Keratinocyte (primary cell): ENCODE measurements around the gene ARMCX4. TPM values are rescaled to one million over a fixed set of nuclear protein-coding genes. Genes with fewer than 3 reads are reported as not detected.

Experiments
- DNase-seq: peaks from one replicate; pipeline ENCODE4 v3.0.0-alpha.2; 2011; ENCODE audit warnings: low read depth, missing footprints, low spot score
- FAIRE-seq: peaks from 2 replicates; lab custom pipeline; 2011; peaks lifted over from hg19 to GRCh38; lab: Jason Lieb, UNC
- H2AFZ ChIP-seq: 2 replicates; pipeline ENCODE4 v1.6.0; 2012; ENCODE audit warnings: low read length, control low read depth, inconsistent platforms; ENCODE audit not compliant: control insufficient read depth
- H3K27ac ChIP-seq: 2 replicates; pipeline ENCODE4 v1.5.1; 2011; ENCODE audit warnings: low read length; ENCODE audit not compliant: control insufficient read depth, insufficient read depth
- H3K27me3 ChIP-seq: 3 replicates; pipeline ENCODE4 v1.6.0; 2011; ENCODE audit warnings: low read length; ENCODE audit not compliant: control insufficient read depth, insufficient read depth; ENCODE audit errors: extremely low read depth
- H3K36me3 ChIP-seq, 2 experiments: 2 replicates in 1 of 2; 3 replicates in 1 of 2; pipeline ENCODE4 v1.5.1; 2011; ENCODE audit warnings: low read length in 2 of 2, mild to moderate bottlenecking in 1 of 2; ENCODE audit not compliant: control insufficient read depth in 2 of 2, insufficient read depth in 2 of 2; ENCODE audit errors: extremely low read depth in 1 of 2
- H3K4me1 ChIP-seq: 3 replicates; pipeline ENCODE4 v1.5.1; 2011; ENCODE audit warnings: low read length; ENCODE audit not compliant: control insufficient read depth, insufficient read depth; ENCODE audit errors: extremely low read depth
- H3K4me2 ChIP-seq: 3 replicates; pipeline ENCODE4 v1.6.0; 2011; ENCODE audit warnings: low read depth, low read length; ENCODE audit not compliant: control insufficient read depth, insufficient read depth; ENCODE audit errors: extremely low read depth
- H3K4me3 ChIP-seq, 3 experiments: fragments of 200-600 bp in 1 of 3; sonication (generic) in 1 of 3; 2 replicates in 2 of 3; 3 replicates in 1 of 3; pipeline ENCODE4 v1.5.1; 2011 to 2016; ENCODE audit warnings: low read length in 3 of 3, mild to moderate bottlenecking in 3 of 3, control low read depth in 2 of 3, inconsistent platforms in 1 of 3, low read depth in 1 of 3, mixed read lengths in 1 of 3, mixed run types in 1 of 3, moderate library complexity in 1 of 3; ENCODE audit not compliant: control insufficient read depth in 2 of 3, insufficient read depth in 2 of 3; ENCODE audit errors: extremely low read depth in 1 of 3
- H3K79me2 ChIP-seq: 2 replicates; pipeline ENCODE4 v1.6.0; 2012; ENCODE audit warnings: low read length; ENCODE audit not compliant: control insufficient read depth, insufficient read depth
- H3K9ac ChIP-seq: 3 replicates; pipeline ENCODE4 v1.6.0; 2011; ENCODE audit warnings: low read length; ENCODE audit not compliant: control insufficient read depth, insufficient read depth; ENCODE audit errors: extremely low read depth
- H3K9me1 ChIP-seq: 3 replicates; pipeline ENCODE4 v1.6.0; 2011; ENCODE audit warnings: low read length; ENCODE audit not compliant: control insufficient read depth, insufficient read depth; ENCODE audit errors: extremely low read depth
- H3K9me3 ChIP-seq: 2 replicates; pipeline ENCODE4 v1.5.1; 2012; ENCODE audit warnings: low read depth, low read length; ENCODE audit not compliant: control insufficient read depth
- H4K20me1 ChIP-seq: 3 replicates; pipeline ENCODE4 v1.6.0; 2011; ENCODE audit warnings: low read length; ENCODE audit not compliant: control insufficient read depth, insufficient read depth; ENCODE audit errors: extremely low read depth
- CTCF ChIP-seq, 3 experiments: IDR thresholded peaks in 1 of 3; conservative IDR thresholded peaks in 1 of 3; optimal IDR thresholded peaks in 1 of 3; 2 replicates in 2 of 3; 3 replicates in 1 of 3; pipeline versions ENCODE3 to v1.5.1; 2011; ENCODE audit warnings: low read length in 3 of 3, mild to moderate bottlenecking in 3 of 3, moderate library complexity in 2 of 3, control low read depth in 1 of 3, inconsistent platforms in 1 of 3; ENCODE audit not compliant: insufficient read depth in 2 of 3; ENCODE audit errors: extremely low read depth in 1 of 3
- EZH2 ChIP-seq: IDR thresholded peaks from one replicate; pipeline ENCODE4 v1.6.1; 2012; ENCODE audit warnings: inconsistent platforms, mild to moderate bottlenecking, low read length, moderate library complexity
- dilution Hi-C: fragments of 300-500 bp; cut with MboI; formaldehyde crosslinking; loops from one replicate; pipeline ENCODE4 v1.7.0; 2020; ENCODE audit warnings: low sequenced_read_pairs; ENCODE audit not compliant: extremely low pct_ligation_motif_present
- polyA plus RNA-seq, 5 experiments: library from polyadenylated mRNA; depleted of rRNA in 3 of 5; stranded (reverse) in 3 of 5; stranded (forward) in 1 of 5; unstranded in 1 of 5; fragments of >200 nt; gene quantifications; 1 replicate in 1 of 5; 2 replicates in 3 of 5; 3 replicates in 1 of 5; pipeline versions ENCODE4 v1.2.1 to v1.2.3, GENCODE V29; 2011 to 2012; ENCODE audit warnings: missing spikeins in 2 of 5, low read depth in 1 of 5, low replicate concordance in 1 of 5

The ARMCX4 gene
- polyA plus RNA-seq, 1 donor (not counting 4 experiments of a cell fraction or from before 2014, with no cell fraction given), result 0.34 TPM

GRCh38 chrX:101478366-101478765 is 6.9 kb upstream of the ARMCX4 start:
- Histone ChIP-seq H3K4me1 (no peaks in the 10 kb centered on the region), H4K20me1 (no peaks in the 10 kb centered on the region), H3K4me3 (no peak overlapping the region), H3K4me2 (no peak overlapping the region), H3K9me1 (no peaks in the 10 kb centered on the region), H3K27me3 (no peaks in the 10 kb centered on the region), H2AFZ (no peak overlapping the region), H3K9ac (no peak overlapping the region), H3K27ac (no peak overlapping the region), H3K9me3 (no peaks in the 10 kb centered on the region), H3K36me3 (no peaks in the 10 kb centered on the region), H3K79me2 (no peaks in the 10 kb centered on the region)
- no peak for DNase-seq
- dilution Hi-C loops, result no loop called here
- TF ChIP-seq CTCF (optimal IDR thresholded peaks at IDR 0.05 in 1 of 3, IDR thresholded peaks at IDR 0.05 in 1 of 3, conservative IDR thresholded peaks at IDR 0.05 in 1 of 3; ENCODE audit: extremely low read depth in 1 of 3, insufficient read depth in 2 of 3, low read length in 3 of 3) (no peak), EZH2 (no peak)
- FAIRE-seq, result no peak

GRCh38 chrX:101482296-101482695 is 3.0 kb upstream of the ARMCX4 start:
- no peak overlapping the region for H2AFZ ChIP-seq
- no peak overlapping the region for H3K27ac ChIP-seq
- H4K20me1 ChIP-seq, result no peaks in the 10 kb centered on the region
- H3K4me3 ChIP-seq, result no peak overlapping the region
- DNase-seq (no peak), FAIRE-seq (no peak)
- no peaks in the 10 kb centered on the region for H3K9me1 ChIP-seq
- dilution Hi-C loops, result no loop called here
- H3K4me2 ChIP-seq, result no peak overlapping the region
- no peaks in the 10 kb centered on the region for H3K4me1 ChIP-seq
- no peak overlapping the region for H3K9ac ChIP-seq
- H3K9me3 ChIP-seq, result no peaks in the 10 kb centered on the region
- H3K79me2 ChIP-seq, result no peaks in the 10 kb centered on the region
- H3K27me3 ChIP-seq, result no peaks in the 10 kb centered on the region
- TF ChIP-seq EZH2 (no peak), CTCF (optimal IDR thresholded peaks at IDR 0.05 in 1 of 3, IDR thresholded peaks at IDR 0.05 in 1 of 3, conservative IDR thresholded peaks at IDR 0.05 in 1 of 3; ENCODE audit: extremely low read depth in 1 of 3, insufficient read depth in 2 of 3, low read length in 3 of 3) (no peak)
- H3K36me3 ChIP-seq, result no peaks in the 10 kb centered on the region
